KOPT-K1 (cell line): Measurements from ENCODE around the gene TCERG1L.

Experiments
- H3K27ac ChIP-seq: fragments of 200-600 bp; sonication (generic); 2 replicates; pipeline ENCODE4 v1.5.1; 2016; ENCODE audit warnings: antibody characterized with exemption, mild to moderate bottlenecking, low read depth, low read length; ENCODE audit not compliant: poor library complexity, severe bottlenecking
- H3K36me3 ChIP-seq: fragments of 200-600 bp; sonication (generic); 2 replicates; pipeline ENCODE4 v1.5.1; 2017; ENCODE audit warnings: antibody characterized with exemption, mild to moderate bottlenecking, low read length, moderate library complexity; ENCODE audit not compliant: insufficient read depth
- H3K9me3 ChIP-seq: fragments of 200-600 bp; sonication (generic); 2 replicates; pipeline ENCODE4 v1.5.1; 2017; ENCODE audit warnings: antibody characterized with exemption, low read length, mild to moderate bottlenecking; ENCODE audit not compliant: insufficient read depth, poor library complexity, severe bottlenecking

Gene TCERG1L

GRCh38 chr10:131119626-131120355, 191.7 kb downstream of the TCERG1L start:
- Histone ChIP-seq H3K27ac (no peak overlapping the region), H3K36me3 (no peaks in the 10 kb centered on the region), H3K9me3 (peaks cover 8% of the 10 kb centered on the region)

GRCh38 chr10:131117416-131118212, 193.9 kb downstream of the TCERG1L start:
- Histone ChIP-seq H3K9me3 (peaks cover 6% of the 10 kb centered on the region), H3K27ac (no peak overlapping the region)

GRCh38 chr10:131116991-131117375, 194.5 kb downstream of the TCERG1L start:
- no peaks in the 10 kb centered on the region for H3K36me3 ChIP-seq
- H3K9me3 ChIP-seq = peaks cover under 1% of the 10 kb centered on the region
- no peak overlapping the region for H3K27ac ChIP-seq

More at GRCh38 chr10:131117416-131118212, 193.9 kb downstream of the TCERG1L start:
- no peaks in the 10 kb centered on the region for H3K36me3 ChIP-seq

GRCh38 chr10:131116216-131116990, 195.1 kb downstream of the TCERG1L start:
- Histone ChIP-seq H3K36me3 (no peaks in the 10 kb centered on the region), H3K9me3 (no peaks in the 10 kb centered on the region), H3K27ac (no peak overlapping the region)

- Histone ChIP-seq H3K9me3 (no peaks in the 10 kb centered on the region), H3K27ac (no peak overlapping the region), H3K36me3 (no peaks in the 10 kb centered on the region)
These were observed 195.7 kb downstream of the TCERG1L start for GRCh38 chr10:131115801-131116200.

- Histone ChIP-seq H3K36me3 (no peaks in the 10 kb centered on the region), H3K9me3 (no peaks in the 10 kb centered on the region), H3K27ac (no peak overlapping the region)
These were observed 196.2 kb downstream of the TCERG1L start for GRCh38 chr10:131115321-131115720.

- no peaks in the 10 kb centered on the region for H3K9me3 ChIP-seq
These were observed 196.7 kb downstream of the TCERG1L start for GRCh38 chr10:131114846-131115245.

GRCh38 chr10:131113709-131114291, 197.7 kb downstream of the TCERG1L start:
- Histone ChIP-seq H3K9me3 (peaks cover under 1% of the 10 kb centered on the region), H3K36me3 (no peaks in the 10 kb centered on the region), H3K27ac (no peak overlapping the region)

More at GRCh38 chr10:131114846-131115245, 196.7 kb downstream of the TCERG1L start:
- H3K36me3 ChIP-seq = no peaks in the 10 kb centered on the region
- H3K27ac ChIP-seq = no peak overlapping the region

GRCh38 chr10:131113165-131113564, 198.4 kb downstream of the TCERG1L start:
- Histone ChIP-seq H3K9me3 (peaks cover 7% of the 10 kb centered on the region), H3K27ac (no peak overlapping the region), H3K36me3 (no peaks in the 10 kb centered on the region)

GRCh38 chr10:131112691-131113090, 198.8 kb downstream of the TCERG1L start:
- H3K36me3 ChIP-seq = no peaks in the 10 kb centered on the region
- H3K9me3 ChIP-seq = peaks cover 11% of the 10 kb centered on the region
- no peak overlapping the region for H3K27ac ChIP-seq

GRCh38 chr10:131111471-131112080, 199.9 kb downstream of the TCERG1L start:
- peaks cover 14% of the 10 kb centered on the region for H3K9me3 ChIP-seq
- H3K36me3 ChIP-seq = no peaks in the 10 kb centered on the region
- H3K27ac ChIP-seq = no peak overlapping the region

- no peak overlapping the region for H3K27ac ChIP-seq
- no peaks in the 10 kb centered on the region for H3K36me3 ChIP-seq
- H3K9me3 ChIP-seq = peaks cover 14% of the 10 kb centered on the region
These were observed 200.5 kb downstream of the TCERG1L start for GRCh38 chr10:131111007-131111406.

- Histone ChIP-seq H3K27ac (no peak overlapping the region), H3K36me3 (no peaks in the 10 kb centered on the region), H3K9me3 (peaks cover 14% of the 10 kb centered on the region)
These were observed 201.2 kb downstream of the TCERG1L start for GRCh38 chr10:131110241-131110783.

- no peak overlapping the region for H3K27ac ChIP-seq
- peaks cover 14% of the 10 kb centered on the region for H3K9me3 ChIP-seq
- H3K36me3 ChIP-seq = no peaks in the 10 kb centered on the region
These were observed 201.8 kb downstream of the TCERG1L start for GRCh38 chr10:131109726-131110125.
